ENCODE results near the gene CKS1B. TPM values are rescaled to one million over a fixed set of nuclear protein-coding genes. Genes with fewer than 3 reads are reported as not detected.

The CKS1B gene
- total and polyA plus RNA-seq, 4 donors: 19.3 to 58.9 (median 32.2) TPM

- Histone ChIP-seq H3K4me1 (ENCODE audit: control insufficient read depth in 1 of 2, insufficient read depth in 2 of 2, low read length in 2 of 2) (peaks cover 0 to 2% of the 10 kb centered on the region in 2 donors), H3K9me3 (ENCODE audit: control insufficient read depth, low read length) (no peaks in the 10 kb centered on the region), H3K27me3 (ENCODE audit: control insufficient read depth in 1 of 2, insufficient read depth in 2 of 2, low read length in 1 of 2) (no peaks in the 10 kb centered on the region), H3K4me3 (ENCODE audit: low read length in 2 of 2) (peak overlapping the region; percentile 79 to 84), H3K36me3 (ENCODE audit: control insufficient read depth in 1 of 2, insufficient read depth in 2 of 2, low read length in 1 of 2) (no peaks in the 10 kb centered on the region), H3K27ac (ENCODE audit: low read depth in 1 of 2, low read length in 2 of 2) (peak overlapping the region; percentile 59 to 89)
- intact Hi-C loops (cut with DNase I): loop anchor here in 1 of 2 donors (5.0 kb wide), 2 partner anchors 59 to 66 kb away; partner anchors contain the start of genes EFNA4 and PMVK
- ATAC-seq (ENCODE audit: low FRiP score) (no peak), DNase-seq (peak in 1 of 2 donors; percentile 84)
- 0% methylated on average over 34 to 37 of the region's 37 CpGs for WGBS, 2 donors
These were observed 28.8 kb downstream of the CKS1B start for GRCh38 chr1:155003227-155003765.

GRCh38 chr1:155003766-155004351 is 29.4 kb downstream of the CKS1B start:
- H3K27ac ChIP-seq (ENCODE audit: low read depth in 1 of 2, low read length in 2 of 2): peak overlapping the region; percentile 34 to 77
- no peaks in the 10 kb centered on the region for H3K27me3 ChIP-seq (ENCODE audit: control insufficient read depth in 1 of 2, insufficient read depth in 2 of 2, low read length in 1 of 2)
- no peak for ATAC-seq (ENCODE audit: low FRiP score)
- H3K4me1 ChIP-seq (ENCODE audit: control insufficient read depth in 1 of 2, insufficient read depth in 2 of 2, low read length in 2 of 2): peaks cover 0 to 2% of the 10 kb centered on the region in 2 donors
- 0 to 1% methylated on average over 33 to 34 of the region's 34 CpGs for WGBS, 2 donors
- peak overlapping the region; percentile 79 to 84 for H3K4me3 ChIP-seq (ENCODE audit: low read length in 2 of 2)
- intact Hi-C loops (cut with DNase I): loop anchor here in 1 of 2 donors (5.0 kb wide), 2 partner anchors 58 to 67 kb away; partner anchors contain the start of genes EFNA4 and PMVK
- H3K9me3 ChIP-seq (ENCODE audit: control insufficient read depth, low read length): no peaks in the 10 kb centered on the region
- no peaks in the 10 kb centered on the region for H3K36me3 ChIP-seq (ENCODE audit: control insufficient read depth in 1 of 2, insufficient read depth in 2 of 2, low read length in 1 of 2)
- DNase-seq: peak; percentile 85 to 91

GRCh38 chr1:155004352-155005075 is 30.0 kb downstream of the CKS1B start:
- peak overlapping the region; percentile 34 to 77 for H3K27ac ChIP-seq (ENCODE audit: low read depth in 1 of 2, low read length in 2 of 2)
- no peaks in the 10 kb centered on the region for H3K27me3 ChIP-seq (ENCODE audit: control insufficient read depth in 1 of 2, insufficient read depth in 2 of 2, low read length in 1 of 2)
- intact Hi-C loops (cut with DNase I): loop anchor here in 1 of 2 donors (5.0 kb wide), 2 partner anchors 58 to 67 kb away; partner anchors contain the start of genes EFNA4 and PMVK
- peaks cover 0 to 2% of the 10 kb centered on the region in 2 donors for H3K4me1 ChIP-seq (ENCODE audit: control insufficient read depth in 1 of 2, insufficient read depth in 2 of 2, low read length in 2 of 2)
- no peak for DNase-seq
- no peaks in the 10 kb centered on the region for H3K36me3 ChIP-seq (ENCODE audit: control insufficient read depth in 1 of 2, insufficient read depth in 2 of 2, low read length in 1 of 2)
- WGBS, 2 donors: 21 to 26% methylated on average over 5 of the region's 5 CpGs
- H3K4me3 ChIP-seq (ENCODE audit: low read length in 2 of 2): peak overlapping the region; percentile 79 to 84
- no peaks in the 10 kb centered on the region for H3K9me3 ChIP-seq (ENCODE audit: control insufficient read depth, low read length)
- ATAC-seq (ENCODE audit: low FRiP score): no peak

GRCh38 chr1:155005076-155006011 is 30.9 kb downstream of the CKS1B start:
- ATAC-seq (ENCODE audit: low FRiP score): no peak

GRCh38 chr1:155006601-155007101 is 32.2 kb downstream of the CKS1B start:
- Histone ChIP-seq H3K27me3 (ENCODE audit: control insufficient read depth in 1 of 2, insufficient read depth in 2 of 2, low read length in 1 of 2) (no peaks in the 10 kb centered on the region), H3K27ac (ENCODE audit: low read depth in 1 of 2, low read length in 2 of 2) (no peak overlapping the region), H3K4me1 (ENCODE audit: control insufficient read depth in 1 of 2, insufficient read depth in 2 of 2, low read length in 2 of 2) (peaks cover 0 to 2% of the 10 kb centered on the region in 2 donors), H3K36me3 (ENCODE audit: control insufficient read depth in 1 of 2, insufficient read depth in 2 of 2, low read length in 1 of 2) (no peaks in the 10 kb centered on the region), H3K4me3 (ENCODE audit: low read length in 2 of 2) (no peak overlapping the region), H3K9me3 (ENCODE audit: control insufficient read depth, low read length) (no peaks in the 10 kb centered on the region)
- ATAC-seq (ENCODE audit: low FRiP score) (no peak), DNase-seq (no peak)
- 72 to 79% methylated on average over 2 of the region's 2 CpGs for WGBS, 2 donors
- intact Hi-C loops (cut with DNase I): no loop called here

More at GRCh38 chr1:155005076-155006011, 30.9 kb downstream of the CKS1B start:
- peak overlapping the region in 1 of 2 donors; percentile 77 for H3K27ac ChIP-seq (ENCODE audit: low read depth in 1 of 2, low read length in 2 of 2)
- H3K4me1 ChIP-seq (ENCODE audit: control insufficient read depth in 1 of 2, insufficient read depth in 2 of 2, low read length in 2 of 2): peaks cover 0 to 2% of the 10 kb centered on the region in 2 donors
- DNase-seq: peak; percentile 80 to 89
- intact Hi-C loops (cut with DNase I): no loop called here
- no peaks in the 10 kb centered on the region for H3K27me3 ChIP-seq (ENCODE audit: control insufficient read depth in 1 of 2, insufficient read depth in 2 of 2, low read length in 1 of 2)
- 11 to 12% methylated on average over 14 to 17 of the region's 17 CpGs for WGBS, 2 donors
- H3K9me3 ChIP-seq (ENCODE audit: control insufficient read depth, low read length): no peaks in the 10 kb centered on the region
- H3K36me3 ChIP-seq (ENCODE audit: control insufficient read depth in 1 of 2, insufficient read depth in 2 of 2, low read length in 1 of 2): no peaks in the 10 kb centered on the region
- no peak overlapping the region for H3K4me3 ChIP-seq (ENCODE audit: low read length in 2 of 2)

GRCh38 chr1:155007251-155007828 is 32.9 kb downstream of the CKS1B start:
- H3K4me3 ChIP-seq (ENCODE audit: low read length in 2 of 2): no peak overlapping the region
- ATAC-seq (ENCODE audit: low FRiP score): no peak
- 4 to 8% methylated on average over 6 of the region's 6 CpGs for WGBS, 2 donors

GRCh38 chr1:155008015-155008941 is 33.8 kb downstream of the CKS1B start:
- peak in 1 of 2 donors; percentile 73 for DNase-seq
- Histone ChIP-seq H3K4me3 (ENCODE audit: low read length in 2 of 2) (no peak overlapping the region), H3K9me3 (ENCODE audit: control insufficient read depth, low read length) (no peaks in the 10 kb centered on the region), H3K4me1 (ENCODE audit: control insufficient read depth in 1 of 2, insufficient read depth in 2 of 2, low read length in 2 of 2) (peaks cover 0 to 2% of the 10 kb centered on the region in 2 donors), H3K27ac (ENCODE audit: low read depth in 1 of 2, low read length in 2 of 2) (no peak overlapping the region), H3K36me3 (ENCODE audit: control insufficient read depth in 1 of 2, insufficient read depth in 2 of 2, low read length in 1 of 2) (no peaks in the 10 kb centered on the region), H3K27me3 (ENCODE audit: control insufficient read depth in 1 of 2, insufficient read depth in 2 of 2, low read length in 1 of 2) (no peaks in the 10 kb centered on the region)
- intact Hi-C loops (cut with DNase I): no loop called here
- no peak for ATAC-seq (ENCODE audit: low FRiP score)
- WGBS, 2 donors: 52 to 57% methylated on average over 14 to 16 of the region's 16 CpGs

More at GRCh38 chr1:155007251-155007828, 32.9 kb downstream of the CKS1B start:
- peak in 1 of 2 donors; percentile 86 for DNase-seq
- H3K27me3 ChIP-seq (ENCODE audit: control insufficient read depth in 1 of 2, insufficient read depth in 2 of 2, low read length in 1 of 2): no peaks in the 10 kb centered on the region
- no peaks in the 10 kb centered on the region for H3K36me3 ChIP-seq (ENCODE audit: control insufficient read depth in 1 of 2, insufficient read depth in 2 of 2, low read length in 1 of 2)
- no peaks in the 10 kb centered on the region for H3K9me3 ChIP-seq (ENCODE audit: control insufficient read depth, low read length)
- no peak overlapping the region for H3K27ac ChIP-seq (ENCODE audit: low read depth in 1 of 2, low read length in 2 of 2)
- intact Hi-C loops (cut with DNase I): no loop called here
- H3K4me1 ChIP-seq (ENCODE audit: control insufficient read depth in 1 of 2, insufficient read depth in 2 of 2, low read length in 2 of 2): peaks cover 0 to 2% of the 10 kb centered on the region in 2 donors
